GM18498 (cell line): ENCODE measurements around the gene TARM1.

Source experiments
- ATAC-seq: cut with Tn5 transposase; IDR thresholded peaks from one replicate; pipeline ENCODE4 v1.9.1; 2021; ENCODE audit warnings: mild to moderate bottlenecking, moderate library complexity; ENCODE audit not compliant: unreplicated experiment

Gene TARM1

DNA sequence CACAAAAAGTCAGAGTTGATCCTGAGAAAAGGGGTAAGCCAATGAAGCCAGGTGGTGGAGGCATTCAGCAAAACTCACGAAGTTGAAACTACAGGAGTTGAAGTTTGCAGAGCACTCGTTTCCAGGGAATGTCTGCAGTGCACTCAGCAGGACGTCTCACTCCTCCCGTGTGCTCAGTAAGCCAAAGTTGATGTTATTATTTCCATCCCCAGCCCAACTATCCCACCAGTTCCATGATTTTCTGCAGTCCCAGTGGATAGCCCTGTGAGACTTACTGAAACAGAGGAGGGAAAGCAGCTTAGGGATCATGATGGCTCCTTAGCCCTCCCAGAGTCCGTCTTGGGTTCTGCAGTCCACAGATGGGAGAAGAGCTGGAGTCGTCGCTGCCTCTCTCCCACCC lies at the start of gene TARM1:
TARM1 (minus strand) TSS at position 334 of the 400 bp plus-strand sequence; CDS start at position 309, 25 bp downstream.
- ATAC-seq: no peak

DNA sequence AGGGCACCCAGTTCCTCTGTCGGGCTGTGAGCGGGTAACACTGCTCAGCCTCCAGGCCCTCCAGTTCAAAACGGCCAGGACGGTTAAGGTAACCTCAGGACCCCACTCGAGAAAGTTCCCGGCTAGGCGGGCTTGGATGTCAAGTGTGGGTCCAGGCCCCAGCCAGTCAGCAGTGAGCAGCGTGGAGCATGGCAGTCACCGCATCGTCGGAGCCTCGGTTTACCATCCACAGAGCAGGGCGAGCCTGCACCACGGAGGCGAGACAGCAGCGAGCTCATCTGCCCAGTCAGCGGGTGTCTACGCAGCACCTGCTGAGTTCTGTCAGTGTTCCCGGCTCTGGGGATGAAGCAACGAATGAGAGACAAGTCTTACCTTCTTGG lies 48.4 kb upstream of the TARM1 start:
- ATAC-seq: no peak

DNA sequence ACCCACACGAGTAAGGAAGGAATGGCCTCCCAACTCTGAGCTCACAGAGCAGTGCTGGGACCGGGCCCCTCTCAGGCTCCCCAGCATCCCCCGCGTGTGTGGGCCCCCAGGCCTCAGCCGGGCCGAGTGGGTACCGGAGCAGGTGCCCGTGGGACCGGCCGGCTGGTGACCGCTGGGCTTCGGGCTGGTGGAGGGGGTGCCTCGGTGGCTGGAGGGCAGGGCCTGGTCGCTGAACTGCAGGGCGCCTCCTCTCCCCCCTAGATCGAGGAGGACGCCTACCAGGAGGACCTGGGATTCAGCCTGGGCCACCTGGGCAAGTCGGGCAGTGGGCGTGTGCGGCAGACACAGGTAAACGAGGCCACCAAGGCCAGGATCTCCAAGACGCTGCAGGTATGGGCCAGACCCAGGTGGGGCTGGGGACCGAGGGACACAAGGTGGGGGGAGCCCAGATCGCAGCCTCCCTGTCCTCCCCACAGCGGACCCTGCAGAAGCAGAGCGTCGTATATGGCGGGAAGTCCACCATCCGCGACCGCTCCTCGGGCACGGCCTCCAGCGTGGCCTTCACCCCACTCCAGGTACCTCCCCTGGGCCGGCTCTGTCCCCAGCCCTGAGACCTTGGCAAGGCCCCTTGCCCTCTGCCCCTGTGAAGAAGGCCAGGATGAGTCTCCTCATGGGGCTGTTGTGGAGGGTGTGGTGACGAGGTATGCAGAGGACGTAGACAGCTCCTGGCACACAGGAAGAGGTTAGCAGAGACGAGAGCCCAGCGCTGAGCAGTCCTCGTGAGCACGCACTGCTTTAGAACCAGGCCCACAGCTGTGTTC lies 47.8 kb upstream of the TARM1 start:
- ATAC-seq: no peak

DNA sequence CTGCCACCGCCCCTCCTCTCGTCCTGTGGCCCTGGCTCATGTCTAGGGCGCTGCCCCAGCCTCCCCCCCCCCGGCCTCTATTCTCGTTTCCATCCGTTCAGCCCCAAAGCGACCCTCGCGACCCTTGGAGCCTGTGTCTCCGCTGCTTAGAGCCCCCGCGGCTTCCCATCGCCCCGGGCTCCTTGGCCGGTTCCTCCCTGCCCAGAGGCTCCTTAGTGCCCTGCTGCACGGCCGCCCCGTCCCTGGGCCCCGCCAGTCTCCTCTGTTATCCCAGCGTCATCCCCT lies 47.2 kb upstream of the TARM1 start:
- ATAC-seq: no peak

DNA sequence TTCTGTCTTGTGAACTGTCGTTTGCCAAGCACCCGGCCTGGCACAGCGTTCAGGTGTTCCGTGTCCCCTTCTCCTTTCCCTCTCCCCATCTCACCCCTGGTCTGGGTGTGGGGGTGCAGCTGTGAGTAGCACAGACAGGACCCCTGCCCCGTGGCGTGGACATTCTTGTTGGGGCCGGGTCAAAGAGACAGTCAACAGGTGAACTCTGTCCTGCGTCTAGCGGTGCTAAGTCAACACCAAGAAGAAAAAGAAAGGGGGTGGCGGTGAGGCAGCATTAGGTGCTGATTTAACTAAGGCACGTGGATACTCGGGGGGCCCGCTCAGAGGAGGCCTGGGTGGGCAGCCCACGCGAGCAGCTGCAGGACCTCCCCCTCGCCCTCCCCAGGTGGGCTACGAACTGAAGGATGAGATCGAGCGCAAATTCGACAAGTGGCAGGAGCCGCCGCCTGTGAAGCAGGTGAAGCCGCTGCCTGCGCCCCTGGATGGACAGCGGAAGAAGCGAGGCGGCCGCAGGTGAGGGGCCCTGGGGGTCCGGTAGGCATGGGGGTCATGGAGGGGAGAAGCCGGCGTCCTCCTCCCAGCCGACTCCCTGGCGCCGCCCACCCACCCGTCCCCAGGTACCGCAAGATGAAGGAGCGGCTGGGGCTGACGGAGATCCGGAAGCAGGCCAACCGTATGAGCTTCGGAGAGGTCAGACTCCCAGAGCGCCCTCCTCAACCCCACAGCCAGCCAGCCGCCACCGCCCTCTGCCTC lies 46.7 kb upstream of the TARM1 start:
- ATAC-seq: no peak

DNA sequence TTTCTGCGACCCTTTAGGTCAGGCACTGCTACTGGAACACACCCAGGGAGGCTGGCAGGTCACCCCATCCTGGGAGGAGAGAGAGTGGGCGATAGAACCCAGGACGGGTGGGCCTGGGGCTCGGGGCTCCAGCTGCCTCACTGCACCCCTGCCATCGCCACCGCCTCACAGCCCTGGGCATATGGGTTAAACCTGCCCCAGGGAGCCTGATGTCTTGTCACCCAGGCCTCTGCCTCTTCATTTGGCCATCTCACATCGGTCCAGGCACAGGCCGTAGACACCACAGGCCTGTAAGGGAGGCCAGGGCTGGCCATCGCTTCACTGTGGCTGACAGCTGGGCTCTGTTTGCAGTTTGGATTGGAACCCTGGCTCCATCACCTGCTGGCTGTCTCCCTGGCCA lies 44.5 kb upstream of the TARM1 start:
- ATAC-seq: no peak

DNA sequence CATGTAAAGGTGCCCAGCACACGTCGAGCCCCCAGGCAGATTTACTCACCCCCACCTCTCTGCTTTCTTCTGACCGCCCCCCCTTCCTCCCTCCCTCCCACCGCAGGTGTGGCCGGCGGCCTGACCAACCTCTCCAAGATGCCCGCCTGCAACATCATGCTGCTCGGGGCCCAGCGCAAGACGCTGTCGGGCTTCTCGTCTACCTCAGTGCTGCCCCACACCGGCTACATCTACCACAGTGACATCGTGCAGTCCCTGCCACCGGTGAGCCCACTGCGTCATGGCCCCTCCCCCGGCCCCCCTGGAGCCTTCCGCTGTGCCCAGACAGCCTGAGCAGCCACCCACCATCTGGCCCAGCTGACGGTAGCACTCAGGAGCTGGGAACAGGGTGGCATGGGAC lies 43.2 kb upstream of the TARM1 start:
- ATAC-seq: no peak

DNA sequence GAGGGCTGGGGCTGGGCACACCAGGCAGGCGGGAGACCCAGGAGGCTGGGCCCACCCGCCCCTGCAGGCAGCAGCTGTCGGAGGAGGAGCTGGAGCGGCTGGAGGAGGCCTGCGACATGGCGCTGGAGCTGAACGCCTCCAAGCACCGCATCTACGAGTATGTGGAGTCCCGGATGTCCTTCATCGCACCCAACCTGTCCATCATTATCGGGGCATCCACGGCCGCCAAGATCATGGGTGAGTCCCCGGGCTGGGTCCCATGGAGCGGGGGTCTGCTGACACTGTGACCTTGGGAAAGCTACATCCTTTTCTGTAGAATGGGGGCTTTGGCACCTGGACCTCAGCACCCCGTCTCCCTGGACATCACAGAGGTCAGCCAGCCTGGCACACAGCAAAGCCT lies 42.5 kb upstream of the TARM1 start:
- no peak for ATAC-seq

DNA sequence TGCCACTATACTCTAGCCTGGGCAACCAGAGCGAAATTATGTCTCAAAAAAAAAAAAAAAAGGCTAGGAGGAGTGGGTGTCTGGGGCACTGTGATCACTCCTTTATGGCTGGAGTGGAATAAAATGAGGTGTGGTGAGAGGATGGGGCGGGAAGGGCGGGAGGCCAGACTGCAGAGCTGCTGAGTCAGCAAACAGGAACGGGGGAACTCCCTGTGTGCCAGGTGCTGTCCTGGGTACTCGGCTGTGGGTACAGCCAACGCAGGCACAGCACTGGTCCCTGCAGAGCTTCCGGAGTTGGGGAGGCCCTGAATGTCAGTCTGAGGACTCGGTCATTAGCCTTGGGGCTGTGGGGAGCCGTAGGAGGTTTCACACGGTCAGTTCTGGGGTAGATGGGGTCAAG lies 40.1 kb upstream of the TARM1 start:
- no peak for ATAC-seq

DNA sequence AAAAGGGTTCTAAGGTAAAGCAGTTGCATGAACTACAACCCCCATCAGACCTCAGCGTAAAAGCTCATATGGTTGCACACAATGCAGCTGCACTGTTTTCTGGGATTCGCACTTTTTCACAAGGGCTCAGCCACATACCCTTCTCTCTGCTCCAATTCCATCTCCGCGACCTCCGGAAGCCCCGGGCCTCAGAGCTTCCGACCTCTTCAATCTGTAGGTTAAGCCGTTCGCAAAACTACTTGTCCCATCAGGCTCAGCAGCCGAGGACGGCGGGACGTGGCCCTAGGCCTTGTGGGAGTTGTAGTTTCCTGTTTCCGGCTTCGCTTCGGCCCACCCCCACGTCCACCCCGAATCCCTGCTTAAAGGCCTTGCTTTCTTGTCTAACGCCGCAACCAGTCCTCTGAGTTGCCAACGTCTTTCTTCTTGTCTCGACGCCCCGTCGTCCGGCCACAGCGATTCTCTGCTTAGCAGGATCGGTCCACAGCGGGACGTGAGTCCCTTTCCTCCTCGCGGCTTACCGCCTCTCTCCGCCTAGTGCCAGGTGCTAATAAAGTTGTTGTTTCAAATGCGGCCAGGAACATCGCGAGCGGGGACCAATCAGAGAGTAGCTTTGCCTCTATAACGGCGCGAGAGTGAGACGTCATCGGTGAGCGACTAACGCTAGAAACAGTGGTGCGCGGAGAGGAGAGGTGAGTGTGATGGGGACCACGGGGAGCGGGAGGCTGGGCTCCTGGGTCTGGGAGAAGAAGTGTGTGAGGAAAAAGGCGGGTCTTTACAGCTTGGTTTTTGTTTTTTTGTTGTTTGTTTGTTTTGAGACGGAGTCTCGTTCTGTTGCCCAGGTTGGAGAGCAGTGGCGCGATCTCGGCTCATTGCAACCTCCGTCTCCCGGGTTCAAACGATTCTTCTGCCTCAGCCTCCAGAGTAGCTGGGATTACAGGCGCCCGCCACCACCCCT lies 34.2 kb upstream of the TARM1 start, which contains the start of the genes PRPF31 and TFPT:
PRPF31 (plus strand) TSS at position 646 of the 955 bp plus-strand sequence. CDS start 2,525 bp downstream, outside the sequence.
TFPT (minus strand) TSS at position 549 of the 955 bp plus-strand sequence; CDS start at position 161, 388 bp downstream.
- peak; percentile 85 for ATAC-seq

DNA sequence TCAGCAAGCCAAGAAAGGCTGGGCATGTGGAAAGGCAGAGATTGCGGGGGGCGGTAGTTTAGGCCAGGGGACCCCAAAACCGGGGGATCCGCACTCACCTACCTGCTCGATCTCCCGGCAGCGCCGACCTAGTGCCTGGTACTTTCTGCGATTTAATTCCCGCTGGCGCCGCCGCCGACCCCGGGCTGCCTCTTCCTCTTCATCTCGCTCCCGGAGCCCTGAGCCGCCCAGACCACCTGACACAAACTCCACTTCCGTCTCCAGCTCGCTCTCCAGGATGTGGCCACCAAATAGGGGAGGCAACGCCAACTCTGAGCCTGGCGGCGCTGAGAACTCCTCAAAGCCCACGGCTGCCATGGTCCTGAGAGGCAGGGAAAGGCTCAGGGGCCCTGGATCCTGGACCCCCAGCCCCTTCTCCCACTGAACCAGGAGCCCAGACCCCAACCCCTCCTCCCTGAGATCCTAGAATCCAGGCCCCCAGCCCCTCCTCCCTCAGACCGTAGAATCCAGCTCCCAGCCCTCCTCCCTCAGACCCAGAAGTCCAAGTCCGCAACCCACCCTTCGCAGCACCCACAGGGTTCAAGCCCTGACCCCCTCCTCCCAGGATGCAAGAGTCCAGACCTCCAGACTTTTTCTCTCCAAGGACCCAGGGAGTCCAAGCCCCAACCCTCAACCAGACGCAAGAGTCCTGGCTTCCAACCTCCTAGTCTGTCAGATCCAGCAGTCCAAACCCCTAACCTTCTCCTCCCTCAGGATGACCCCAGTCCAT lies 33.4 kb upstream of the TARM1 start:
- ATAC-seq: no peak

DNA sequence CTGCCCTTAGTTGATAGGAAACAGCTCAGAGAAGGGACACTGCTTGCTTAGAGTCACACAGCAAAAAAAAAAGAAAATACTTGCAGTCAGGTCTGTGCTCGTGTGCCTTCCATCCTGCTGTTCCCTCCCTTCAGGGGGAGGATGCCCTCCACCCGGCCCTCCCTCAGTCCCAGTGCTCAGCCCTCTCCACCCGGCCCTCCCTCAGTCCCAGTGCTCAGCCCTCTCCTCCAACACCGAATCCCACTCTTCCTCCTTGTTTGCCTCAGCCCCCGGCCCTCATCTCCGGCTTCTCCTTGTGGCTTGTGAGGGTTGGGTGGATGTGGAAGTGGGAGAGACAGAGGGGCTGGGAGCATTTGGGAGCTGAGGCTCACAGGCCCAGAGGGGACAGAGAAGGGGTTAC lies 28.5 kb upstream of the TARM1 start:
- no peak for ATAC-seq

DNA sequence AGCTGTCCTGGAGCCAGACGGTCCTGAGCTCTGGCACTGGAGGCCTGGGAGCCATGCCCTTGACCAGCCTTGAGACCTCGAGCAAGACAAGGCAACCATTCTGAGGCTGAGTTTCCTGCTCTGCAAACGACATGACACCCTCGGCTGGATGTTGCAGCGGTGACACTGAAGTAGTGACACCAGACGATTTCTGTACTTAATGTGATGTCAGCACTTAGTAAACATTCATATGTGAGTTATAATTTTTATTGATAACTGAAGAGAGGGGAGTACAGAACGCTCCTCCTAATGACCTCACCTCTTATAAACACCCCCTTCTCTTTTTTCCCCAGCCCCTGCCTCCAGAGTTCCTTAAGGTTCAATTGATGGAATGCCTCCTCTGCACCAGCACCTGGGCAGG lies 27.3 kb upstream of the TARM1 start:
- no peak for ATAC-seq

DNA sequence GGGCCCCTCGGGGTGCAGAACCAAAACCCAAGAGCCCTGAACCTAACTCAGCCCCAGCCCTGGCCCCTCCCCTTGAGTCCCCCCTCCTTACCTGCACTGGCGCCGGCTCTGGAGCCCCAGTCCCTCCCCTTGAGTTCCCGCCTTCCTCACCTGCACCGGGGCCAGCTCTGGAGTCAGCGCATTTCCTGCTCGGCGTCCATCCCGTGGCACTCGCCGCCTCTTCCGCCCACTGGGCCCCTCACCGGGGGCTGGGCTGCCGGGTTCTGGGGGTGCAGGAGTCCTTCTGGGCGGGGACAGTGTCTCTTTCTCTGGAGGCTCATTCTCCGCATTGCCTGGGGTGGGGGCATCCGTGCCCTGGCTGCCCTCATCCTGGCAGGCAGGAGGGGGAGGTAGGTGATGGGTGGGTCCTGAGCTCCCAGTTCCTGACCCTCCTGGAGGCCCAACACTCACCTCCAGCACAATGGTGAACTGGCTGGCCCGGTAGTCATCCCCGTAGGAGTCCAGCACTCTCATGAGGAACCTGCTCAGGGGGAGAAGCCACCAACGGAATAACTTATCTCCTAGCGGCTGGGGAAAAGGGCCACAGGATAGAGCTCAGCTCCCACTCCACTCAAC lies 26.8 kb upstream of the TARM1 start:
- ATAC-seq: no peak

DNA sequence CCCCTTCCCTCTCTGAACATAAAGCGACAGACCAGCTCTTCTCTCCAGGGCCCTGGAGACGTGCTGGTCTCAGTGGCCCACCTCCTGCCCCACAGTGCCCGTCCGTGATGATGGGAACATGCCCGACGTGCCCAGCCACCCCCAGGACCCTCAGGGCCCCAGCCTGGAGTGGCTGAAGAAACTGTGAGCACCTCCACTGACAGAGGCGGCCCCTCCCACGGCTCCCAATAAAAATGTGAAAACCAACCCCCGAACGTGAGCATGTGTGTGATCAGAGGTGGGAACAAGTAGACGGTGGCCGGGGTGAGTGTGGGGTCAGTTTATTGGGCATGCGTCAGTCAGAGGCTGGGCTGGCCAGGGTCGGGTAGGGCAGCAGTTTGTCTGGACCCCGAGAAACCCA lies 25.6 kb upstream of the TARM1 start:
- no peak for ATAC-seq

DNA sequence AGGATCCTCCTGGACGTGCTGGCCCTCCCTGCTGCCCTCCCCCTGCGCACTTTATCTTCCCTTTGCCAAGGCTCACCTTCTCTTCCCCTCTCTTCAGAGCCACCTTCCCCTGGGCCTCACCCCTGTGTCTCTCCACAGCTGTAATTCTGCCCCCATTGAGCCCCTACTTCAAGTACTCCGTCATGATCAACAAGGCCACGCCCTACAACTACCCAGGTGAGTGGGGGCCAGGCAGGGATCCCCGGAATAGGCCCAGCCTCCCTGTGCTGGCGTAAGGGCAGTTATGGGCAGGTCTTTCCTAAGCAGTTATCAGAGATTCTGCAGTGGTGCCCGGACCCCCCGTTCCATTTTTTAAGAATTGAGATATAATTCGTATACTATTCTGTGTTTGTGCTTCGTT lies 24.6 kb upstream of the TARM1 start:
- ATAC-seq: no peak

DNA sequence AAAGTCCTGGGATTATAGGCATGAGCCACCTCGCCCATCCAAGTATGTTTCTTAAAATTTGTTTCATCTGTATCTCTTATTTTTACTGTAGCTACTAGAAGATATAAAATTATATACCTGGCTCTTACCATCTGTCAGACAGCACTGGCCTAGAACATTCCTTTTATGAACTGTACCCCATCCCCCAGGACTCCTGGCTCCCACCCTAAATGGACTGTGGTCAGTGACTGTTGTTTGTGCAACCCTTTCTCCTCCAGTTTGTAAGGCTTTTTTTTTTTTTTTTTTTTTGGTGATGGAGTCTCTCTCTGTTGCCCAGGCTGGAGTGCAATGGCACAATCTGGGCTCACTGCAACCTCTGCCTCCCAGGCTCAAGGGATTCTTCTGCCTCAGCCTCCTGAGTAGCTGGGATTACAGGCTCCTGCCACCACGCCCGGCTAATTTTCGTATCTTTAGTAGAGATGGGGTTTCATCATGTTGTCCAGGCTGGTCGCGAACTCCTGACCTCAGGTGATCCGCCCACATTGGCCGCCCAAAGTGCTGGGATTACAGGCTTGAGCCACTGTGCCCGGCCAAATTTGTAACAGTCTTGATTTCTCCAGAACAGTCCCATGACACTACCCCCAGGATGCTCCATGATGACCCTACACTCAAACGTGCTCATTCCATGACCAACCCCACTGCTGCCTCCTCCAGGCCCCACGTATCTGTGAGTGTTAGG lies 24.0 kb upstream of the TARM1 start:
- no peak for ATAC-seq

DNA sequence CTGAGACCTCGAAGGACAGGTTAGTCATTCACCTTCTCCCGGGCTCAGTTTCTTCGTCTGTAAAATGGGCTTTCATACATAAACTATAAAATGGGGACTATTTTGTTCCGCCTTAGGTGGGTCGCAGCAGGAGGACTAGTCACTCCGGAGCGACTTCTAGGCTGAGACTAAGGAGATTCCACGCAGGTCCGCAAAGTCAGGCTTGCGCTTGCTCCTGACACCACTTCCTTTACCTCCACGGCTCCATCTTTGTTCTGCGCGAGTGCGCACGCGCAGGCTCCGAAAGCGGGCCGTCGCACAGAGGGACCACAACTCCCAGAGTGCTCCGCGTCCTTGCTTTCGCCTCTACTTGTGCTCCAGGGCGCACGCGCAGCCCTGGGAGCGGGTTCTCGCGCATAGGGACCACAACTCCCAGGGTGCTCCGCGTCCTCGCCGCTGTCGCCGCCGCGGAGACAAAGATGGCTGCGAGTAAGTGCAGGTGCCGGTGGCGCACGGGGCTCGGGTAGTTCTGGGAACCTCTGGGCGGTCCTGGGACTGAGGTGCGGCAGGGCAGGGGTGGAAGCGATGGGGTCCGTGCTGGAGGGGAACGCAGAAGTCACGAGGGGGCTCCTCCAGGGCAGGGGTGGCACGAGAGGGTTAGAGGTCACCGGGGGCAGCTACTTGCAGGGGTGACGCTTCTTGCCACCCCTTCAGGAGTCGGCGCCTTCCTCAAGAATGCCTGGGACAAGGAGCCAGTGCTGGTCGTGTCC lies 21.4 kb upstream of the TARM1 start, which contains the start of gene NDUFA3:
NDUFA3 (plus strand) TSS at position 435 of the 749 bp plus-strand sequence; CDS start at position 459, 24 bp downstream.
- ATAC-seq: peak; percentile 93
